ENCODE results near the gene PLEKHA7. TPM values are rescaled to one million over a fixed set of nuclear protein-coding genes. Genes with fewer than 3 reads are reported as not detected.

Gene PLEKHA7
- polyA plus RNA-seq, 1 of the 3 experiments (the other 2 are of a cell fraction), result 0.12 TPM

GRCh38 chr11:16788141-16789062, 225.8 kb downstream of the PLEKHA7 start (continued):
- no peak for TF ChIP-seq IRF3 (IDR thresholded peaks at IDR 0.05; ENCODE audit: low read depth, low read length)
- TF ChIP-seq GABPA (IDR thresholded peaks at IDR 0.05; ENCODE audit: low read depth), result no peak
- no peak for TF ChIP-seq JUND (IDR thresholded peaks at IDR 0.05)
- no peak for TF ChIP-seq TAF1 (IDR thresholded peaks at IDR 0.05; ENCODE audit: borderline replicate concordance, low read depth, low read length)
- no peak for TF ChIP-seq EZH2phosphoT487 (IDR thresholded peaks at IDR 0.05; ENCODE audit: borderline replicate concordance, low read depth)
- no peak for TF ChIP-seq FOSL2 (IDR thresholded peaks at IDR 0.05; ENCODE audit: borderline replicate concordance, low read depth)

DNA sequence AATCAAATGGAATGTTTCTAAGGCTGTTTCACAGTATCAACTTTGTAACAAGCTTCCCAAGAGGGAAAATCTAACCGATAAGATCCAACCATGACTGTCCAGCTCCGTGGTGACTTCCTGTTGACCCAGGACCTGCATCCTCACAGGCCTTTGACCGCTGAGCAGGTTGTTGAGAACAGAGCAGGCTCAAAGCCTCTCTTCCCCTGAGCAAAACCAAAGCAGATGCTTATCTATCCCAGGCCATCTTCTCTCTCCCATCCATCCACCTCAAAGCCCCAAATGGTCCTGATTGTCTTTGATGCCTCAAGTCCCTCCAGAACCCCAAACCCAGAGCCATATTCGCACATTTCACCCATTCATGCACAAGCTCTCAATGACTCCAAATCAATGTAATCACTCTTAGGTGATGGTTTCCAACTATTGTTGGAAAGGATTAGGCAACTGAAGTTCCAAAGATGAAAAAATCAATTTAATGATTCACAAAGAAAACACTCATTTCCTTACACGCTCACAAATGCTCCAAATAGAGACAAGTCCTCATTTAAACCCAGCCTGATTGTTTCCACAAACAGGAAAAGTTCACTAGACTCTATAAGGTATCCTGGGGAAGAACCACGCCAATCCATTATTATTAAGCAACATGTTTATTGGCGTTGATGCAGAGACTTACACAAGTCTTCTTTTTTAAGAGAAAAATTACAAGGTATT, 227.0 kb downstream of the PLEKHA7 start:
- Histone ChIP-seq H2AFZ (ENCODE audit: low read depth) (no peak overlapping the region), H3K9me2 (no peaks in the 10 kb centered on the region), H3K4me1 (ENCODE audit: control insufficient read depth in 1 of 2, insufficient read depth in 2 of 2, low read depth in 1 of 2, low read length in 1 of 2) (peaks cover 0 to 10% of the 10 kb centered on the region in 2 experiments), H3K79me2 (ENCODE audit: insufficient read depth) (no peaks in the 10 kb centered on the region), H3K36me3 (replicated peaks in 1 of 2; ENCODE audit: control insufficient read depth in 1 of 2, insufficient read depth in 2 of 2, low read length in 1 of 2) (no peaks in the 10 kb centered on the region), H3K9me3 (no peaks in the 10 kb centered on the region), H3K27ac (ENCODE audit: low read depth in 2 of 2, low read length in 1 of 2) (peak overlapping the region in 1 of 2 experiments; percentile 30; a peak in 1 of 4 replicates), H3K9ac (no peak overlapping the region), H3K27me3 (ENCODE audit: insufficient read depth) (no peaks in the 10 kb centered on the region), H3K4me2 (peak overlapping the region; percentile 7; the same call in 1 of the 2 replicates), H3K4me3 (ENCODE audit: low read depth in 2 of 2, low read length in 1 of 2) (no peak overlapping the region), H3F3A (replicated peaks; ENCODE audit: insufficient read depth) (peaks cover 21% of the 10 kb centered on the region), H4K20me1 (ENCODE audit: insufficient read depth) (no peaks in the 10 kb centered on the region)
- CTCF ChIA-PET, result interaction anchor here (0.8 to 6.3 kb wide), 14 partner anchors 13 to 230 kb away, joined by 3 to 46 read pairs (median 8); no protein-coding TSS in a partner anchor
- POLR2A ChIA-PET, result no interaction called here
- DNase-seq, result no peak
- WGBS (ENCODE audit: low lambda C conversion rate), result 80% methylated on average over 7 of the region's 7 CpGs
- no peak for TF ChIP-seq MXI1 (IDR thresholded peaks at IDR 0.05; ENCODE audit: low read depth, low read length)
- no peak for TF ChIP-seq RFX5 (IDR thresholded peaks at IDR 0.05; ENCODE audit: low read length)
- no peak for TF ChIP-seq TCF12 (IDR thresholded peaks at IDR 0.05)
- no peak for TF ChIP-seq POLR2AphosphoS5 (IDR thresholded peaks at IDR 0.05; ENCODE audit: low read depth, low read length)
- TF ChIP-seq PBX3 (IDR thresholded peaks at IDR 0.05), result no peak
- no peak for TF ChIP-seq MEF2A (IDR thresholded peaks at IDR 0.05; ENCODE audit: borderline replicate concordance, low read depth)
- TF ChIP-seq USF1 (IDR thresholded peaks at IDR 0.05; ENCODE audit: borderline replicate concordance, low read depth), result no peak
- TF ChIP-seq MAX (IDR thresholded peaks at IDR 0.05; ENCODE audit: low read depth), result no peak
- no peak for TF ChIP-seq TAF1 (IDR thresholded peaks at IDR 0.05; ENCODE audit: borderline replicate concordance, low read depth, low read length)
- TF ChIP-seq SMC3 (IDR thresholded peaks at IDR 0.05; ENCODE audit: low read depth, low read length), result no peak
- TF ChIP-seq FOXJ3 (CRISPR knock-in tag; IDR thresholded peaks at IDR 0.05), result no peak
- TF ChIP-seq NFIC (IDR thresholded peaks at IDR 0.05; ENCODE audit: borderline replicate concordance), result no peak
- no peak for TF ChIP-seq EZH2phosphoT487 (IDR thresholded peaks at IDR 0.05; ENCODE audit: borderline replicate concordance, low read depth)
- TF ChIP-seq FOXM1 (IDR thresholded peaks at IDR 0.05; ENCODE audit: low read depth), result no peak
- TF ChIP-seq RAD21 (IDR thresholded peaks at IDR 0.05; ENCODE audit: low read length), result no peak
- TF ChIP-seq EP300 (IDR thresholded peaks at IDR 0.05; ENCODE audit: borderline replicate concordance in 1 of 2, low read depth in 1 of 2, low read length in 1 of 2), result no peak
- TF ChIP-seq REST (IDR thresholded peaks at IDR 0.05; ENCODE audit: low read depth, low read length), result no peak
- no peak for TF ChIP-seq GABPA (IDR thresholded peaks at IDR 0.05; ENCODE audit: low read depth)
